OCI-LY1 (cell line): ENCODE measurements around the gene SLC23A2.

ENCODE experiments used
- H2AFZ ChIP-seq: fragments of 200-600 bp; sonication (generic), shearing (Covaris generic); 2 replicates; pipeline ENCODE4 v1.6.0; 2014; ENCODE audit warnings: antibody characterized with exemption, mild to moderate bottlenecking, low read length
- H3F3A ChIP-seq: fragments of 200-600 bp; sonication (generic), shearing (Covaris generic); 2 replicates; pipeline ENCODE4 v1.6.0; 2014; ENCODE audit warnings: mild to moderate bottlenecking, antibody characterized with exemption, low read length, moderate library complexity; ENCODE audit not compliant: insufficient read depth
- H3K27ac ChIP-seq: fragments of 200-600 bp; sonication (generic); 2 replicates; pipeline ENCODE4 v1.5.1; 2014; ENCODE audit warnings: low read length, mixed run types, mild to moderate bottlenecking, low read depth; ENCODE audit not compliant: poor library complexity, severe bottlenecking
- H3K27me3 ChIP-seq: fragments of 200-600 bp; sonication (generic); 2 replicates; pipeline ENCODE4 v1.6.0; 2014; ENCODE audit warnings: antibody characterized with exemption, mild to moderate bottlenecking, low read length, moderate library complexity; ENCODE audit not compliant: insufficient read depth
- H3K36me3 ChIP-seq: fragments of 200-600 bp; sonication (generic); 2 replicates; pipeline ENCODE4 v1.6.1; 2014; ENCODE audit warnings: mild to moderate bottlenecking, antibody characterized with exemption, low read length, moderate library complexity, mixed read lengths; ENCODE audit not compliant: insufficient read depth
- H3K4me1 ChIP-seq: fragments of 200-600 bp; sonication (generic); 2 replicates; pipeline ENCODE4 v1.5.1; 2014; ENCODE audit warnings: mild to moderate bottlenecking, low read length, moderate library complexity; ENCODE audit not compliant: insufficient read depth, severe bottlenecking
- H3K4me2 ChIP-seq: fragments of 200-600 bp; sonication (generic), shearing (Covaris generic); 2 replicates; pipeline ENCODE4 v1.6.1; 2014; ENCODE audit warnings: low read length
- H3K4me3 ChIP-seq: fragments of 200-600 bp; sonication (generic); 2 replicates; pipeline ENCODE4 v1.5.1; 2014; ENCODE audit warnings: low read length, low read depth, mild to moderate bottlenecking, mixed read lengths; ENCODE audit not compliant: poor library complexity, severe bottlenecking
- H3K79me2 ChIP-seq: fragments of 200-600 bp; shearing (Covaris generic); 2 replicates; pipeline ENCODE4 v1.6.1; 2016; ENCODE audit warnings: mixed run types, low read length, mixed read lengths; ENCODE audit not compliant: insufficient read depth
- H3K9ac ChIP-seq: fragments of 200-600 bp; sonication (generic), shearing (Covaris generic); 2 replicates; pipeline ENCODE4 v1.6.1; 2014; ENCODE audit warnings: mild to moderate bottlenecking, low read length, mixed read lengths
- H3K9me2 ChIP-seq: fragments of 200-600 bp; sonication (generic), shearing (Covaris generic); 2 replicates; pipeline ENCODE4 v1.6.1; 2014; ENCODE audit warnings: low read depth, mild to moderate bottlenecking, low read length, mixed read lengths
- H3K9me3 ChIP-seq: fragments of 200-600 bp; shearing (Covaris generic); 2 replicates; pipeline ENCODE4 v1.6.1; 2014; ENCODE audit warnings: low read length, mixed read lengths
- H4K20me1 ChIP-seq: fragments of 200-600 bp; sonication (generic), shearing (Covaris generic); 2 replicates; pipeline ENCODE4 v1.6.0; 2016; ENCODE audit warnings: mild to moderate bottlenecking, low read length; ENCODE audit not compliant: insufficient read depth
- EZH2 ChIP-seq: fragments of 200-600 bp; sonication (generic), shearing (Covaris generic); IDR thresholded peaks from 2 replicates; pipeline ENCODE4 v1.8.0; 2017; ENCODE audit warnings: borderline replicate concordance, mixed run types, mild to moderate bottlenecking, antibody characterized with exemption, low read length, moderate library complexity, mixed read lengths
- TF ChIP-seq, protein P1 (sequence below): fragments of 200-600 bp; sonication (generic), shearing (Covaris generic); IDR thresholded peaks from 2 replicates; pipeline ENCODE4 v1.5.1; 2017; ENCODE audit warnings: mild to moderate bottlenecking, antibody characterized with exemption, low read length, moderate library complexity, mixed read lengths

SLC23A2 gene

DNA sequence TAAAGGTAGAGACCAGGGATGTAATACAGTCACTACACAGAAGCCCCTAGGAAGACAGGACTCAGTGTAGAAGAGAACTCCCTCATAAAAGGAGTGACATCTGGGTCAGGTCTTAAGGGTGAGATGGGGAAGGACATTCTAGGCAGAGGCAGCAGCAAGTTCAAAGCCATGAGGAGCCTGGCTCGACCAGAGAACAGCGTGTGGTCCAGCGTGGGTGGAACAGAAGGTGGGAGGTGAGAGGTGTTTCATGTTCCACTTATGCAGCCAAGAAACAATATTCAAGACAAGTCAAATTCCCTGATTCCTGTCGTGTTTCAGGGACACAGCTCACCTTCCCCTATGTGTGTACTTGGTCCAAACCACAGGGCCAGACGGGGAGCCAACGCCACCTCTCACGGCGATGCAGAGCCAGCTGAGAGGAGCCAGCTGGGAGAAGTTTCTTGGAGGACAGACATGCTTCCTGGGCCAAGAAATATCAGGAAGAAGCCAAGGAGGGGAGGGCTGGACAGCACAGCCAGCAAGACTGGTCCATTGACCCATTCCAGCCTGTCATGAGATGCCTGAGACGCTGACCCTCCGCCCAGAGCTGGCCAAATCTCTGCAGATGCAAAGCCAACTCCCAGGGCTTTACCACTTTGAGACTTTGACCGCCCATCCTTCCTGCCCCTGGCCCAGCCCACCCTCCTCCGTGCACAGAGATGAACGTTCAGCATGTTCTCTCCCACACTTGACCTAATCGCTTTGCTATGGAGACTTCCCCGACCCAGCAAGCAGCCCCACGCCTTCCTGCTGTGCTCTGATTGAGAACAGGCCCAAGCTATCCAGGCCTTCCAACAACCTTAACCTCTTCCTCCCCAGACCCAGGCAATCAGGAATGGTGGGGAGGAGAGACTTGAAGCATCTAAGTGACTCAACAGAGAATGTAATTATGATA is 165.8 kb downstream of the SLC23A2 start:
- Histone ChIP-seq H3K4me1 (no peaks in the 10 kb centered on the region), H3K9me3 (no peaks in the 10 kb centered on the region), H4K20me1 (no peaks in the 10 kb centered on the region), H3K36me3 (no peaks in the 10 kb centered on the region), H3K27me3 (no peaks in the 10 kb centered on the region), H3K79me2 (no peaks in the 10 kb centered on the region), H3K4me3 (no peak overlapping the region), H3F3A (no peaks in the 10 kb centered on the region), H3K27ac (no peak overlapping the region), H3K9me2 (no peaks in the 10 kb centered on the region), H3K9ac (no peak overlapping the region), H2AFZ (no peak overlapping the region), H3K4me2 (no peak overlapping the region)
- TF ChIP-seq, protein P1, sequence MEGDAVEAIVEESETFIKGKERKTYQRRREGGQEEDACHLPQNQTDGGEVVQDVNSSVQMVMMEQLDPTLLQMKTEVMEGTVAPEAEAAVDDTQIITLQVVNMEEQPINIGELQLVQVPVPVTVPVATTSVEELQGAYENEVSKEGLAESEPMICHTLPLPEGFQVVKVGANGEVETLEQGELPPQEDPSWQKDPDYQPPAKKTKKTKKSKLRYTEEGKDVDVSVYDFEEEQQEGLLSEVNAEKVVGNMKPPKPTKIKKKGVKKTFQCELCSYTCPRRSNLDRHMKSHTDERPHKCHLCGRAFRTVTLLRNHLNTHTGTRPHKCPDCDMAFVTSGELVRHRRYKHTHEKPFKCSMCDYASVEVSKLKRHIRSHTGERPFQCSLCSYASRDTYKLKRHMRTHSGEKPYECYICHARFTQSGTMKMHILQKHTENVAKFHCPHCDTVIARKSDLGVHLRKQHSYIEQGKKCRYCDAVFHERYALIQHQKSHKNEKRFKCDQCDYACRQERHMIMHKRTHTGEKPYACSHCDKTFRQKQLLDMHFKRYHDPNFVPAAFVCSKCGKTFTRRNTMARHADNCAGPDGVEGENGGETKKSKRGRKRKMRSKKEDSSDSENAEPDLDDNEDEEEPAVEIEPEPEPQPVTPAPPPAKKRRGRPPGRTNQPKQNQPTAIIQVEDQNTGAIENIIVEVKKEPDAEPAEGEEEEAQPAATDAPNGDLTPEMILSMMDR: no peak
- no peak for TF ChIP-seq EZH2

DNA sequence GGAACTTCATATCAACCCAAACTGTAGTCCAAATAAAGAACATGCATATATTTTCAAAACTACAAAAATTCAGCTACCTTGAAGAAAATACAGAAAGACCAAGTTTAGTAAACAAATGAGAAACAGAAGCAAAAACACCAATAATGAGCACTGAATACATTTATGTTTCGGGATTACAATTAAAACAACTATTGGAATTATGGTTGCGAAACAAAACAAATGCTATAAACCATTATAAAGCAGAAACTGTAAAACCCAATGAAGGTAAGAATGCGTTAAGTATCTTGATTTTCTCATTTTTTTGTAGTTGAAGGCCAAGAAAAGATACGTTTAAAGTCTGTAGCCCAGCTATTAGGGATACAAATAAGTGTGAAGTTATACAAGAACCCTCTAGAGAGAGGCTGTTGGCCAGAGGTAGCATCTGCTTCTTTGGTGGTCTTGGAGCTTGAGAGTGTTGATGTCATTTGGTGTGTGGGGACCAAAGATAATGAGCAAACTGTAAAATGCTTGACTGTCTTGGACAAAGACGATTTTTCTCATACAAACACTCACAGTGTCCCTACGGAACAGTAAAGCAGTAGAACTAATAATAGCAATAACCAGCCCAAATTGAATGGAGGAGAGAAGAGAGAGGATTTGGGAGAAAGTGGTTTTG is 168.1 kb downstream of the SLC23A2 start:
- peaks cover 6% of the 10 kb centered on the region for H3K4me1 ChIP-seq
- H3K9me2 ChIP-seq: no peaks in the 10 kb centered on the region
- no peak overlapping the region for H2AFZ ChIP-seq
- no peak overlapping the region for H3K27ac ChIP-seq
- no peak overlapping the region for H3K9ac ChIP-seq
- H3K4me3 ChIP-seq: no peak overlapping the region
- H3K4me2 ChIP-seq: no peak overlapping the region
- TF ChIP-seq EZH2: no peak
- TF ChIP-seq, protein P1: no peak
- no peaks in the 10 kb centered on the region for H3F3A ChIP-seq
- H4K20me1 ChIP-seq: no peaks in the 10 kb centered on the region
- no peaks in the 10 kb centered on the region; the same call in 1 of the 2 replicates for H3K36me3 ChIP-seq
- H3K27me3 ChIP-seq: no peaks in the 10 kb centered on the region
- no peaks in the 10 kb centered on the region for H3K79me2 ChIP-seq
- H3K9me3 ChIP-seq: no peaks in the 10 kb centered on the region

DNA sequence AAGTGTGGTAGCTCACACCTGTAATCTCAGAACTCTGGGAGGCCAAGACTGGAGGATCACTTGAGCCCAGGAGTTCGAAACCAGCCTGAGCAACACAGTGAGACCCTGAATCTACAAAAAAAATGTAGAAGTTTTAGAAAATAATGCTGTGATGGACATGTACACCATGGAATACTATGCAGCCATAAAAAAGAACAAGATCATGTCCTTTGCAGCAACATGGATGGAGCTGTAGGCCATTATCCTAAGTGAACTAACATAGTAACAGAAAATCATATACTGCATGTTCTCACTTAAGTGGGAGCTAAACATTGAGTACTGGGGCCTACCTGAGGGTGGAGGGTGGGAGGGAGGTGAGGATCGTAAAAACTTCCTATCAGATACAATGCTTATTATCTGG is 168.8 kb downstream of the SLC23A2 start:
- no peak for TF ChIP-seq EZH2
- TF ChIP-seq, protein P1: no peak
- H3K79me2 ChIP-seq: no peaks in the 10 kb centered on the region
- H3K27me3 ChIP-seq: no peaks in the 10 kb centered on the region
- H3F3A ChIP-seq: no peaks in the 10 kb centered on the region
- H3K9ac ChIP-seq: no peak overlapping the region
- no peak overlapping the region for H3K4me3 ChIP-seq
- no peak overlapping the region for H3K4me2 ChIP-seq
- no peak overlapping the region for H2AFZ ChIP-seq
- no peaks in the 10 kb centered on the region for H3K9me2 ChIP-seq
- H3K36me3 ChIP-seq: no peaks in the 10 kb centered on the region; the same call in 1 of the 2 replicates
- no peaks in the 10 kb centered on the region for H3K9me3 ChIP-seq
- H3K4me1 ChIP-seq: peaks cover 6% of the 10 kb centered on the region
- no peaks in the 10 kb centered on the region for H4K20me1 ChIP-seq
- H3K27ac ChIP-seq: no peak overlapping the region
